Measurements from ENCODE around the gene USP25.

GRCh38 chr21:15893902-15894301 lies 164.1 kb downstream of the USP25 start:
- TF ChIP-seq CTCF (IDR thresholded peaks at IDR 0.05): no peak
- TF ChIP-seq POLR2A (IDR thresholded peaks at IDR 0.05): no peak
